ENCODE measurements around the gene DNAJC25. TPM values are rescaled to one million over a fixed set of nuclear protein-coding genes. Genes with fewer than 3 reads are reported as not detected.

Gene DNAJC25
- total and polyA plus RNA-seq, 3 donors from 2014 or later = 10.0 to 15.9 (median 15.7) TPM

- Histone ChIP-seq H3K4me1 (peaks cover 5% of the 10 kb centered on the region), H3K27ac (no peak overlapping the region), H3K9me3 (no peaks in the 10 kb centered on the region), H3K27me3 (no peaks in the 10 kb centered on the region), H3K4me3 (no peak overlapping the region), H3K36me3 (ENCODE audit: low read depth, missing control alignments) (no peaks in the 10 kb centered on the region)
- 82 to 95% methylated on average over 4 of the region's 4 CpGs for WGBS, 2 donors
- no peak for DNase-seq
- intact Hi-C loops (cut with DNase I; ENCODE audit: low total_unique reads) = no loop called here
- no peak for TF ChIP-seq POLR2A (IDR thresholded peaks at IDR 0.05)
- no peak for TF ChIP-seq CTCF (IDR thresholded peaks at IDR 0.05)
Observed at GRCh38 chr9:111648066-111648465, 16.9 kb downstream of the DNAJC25 start.

GRCh38 chr9:111649016-111649415 is 17.9 kb downstream of the DNAJC25 start:
- Histone ChIP-seq H3K9me3 (no peaks in the 10 kb centered on the region), H3K4me3 (no peak overlapping the region), H3K36me3 (ENCODE audit: low read depth, missing control alignments) (no peaks in the 10 kb centered on the region), H3K4me1 (peaks cover 5% of the 10 kb centered on the region), H3K27ac (no peak overlapping the region), H3K27me3 (no peaks in the 10 kb centered on the region)
- no peak for TF ChIP-seq POLR2A (IDR thresholded peaks at IDR 0.05)
- TF ChIP-seq CTCF (IDR thresholded peaks at IDR 0.05) = no peak
- intact Hi-C loops (cut with DNase I; ENCODE audit: low total_unique reads) = no loop called here
- 86 to 94% methylated on average over 4 of the region's 4 CpGs for WGBS, 2 donors
- no peak for DNase-seq

- intact Hi-C loops (cut with DNase I; ENCODE audit: low total_unique reads) = no loop called here
- Histone ChIP-seq H3K9me3 (no peaks in the 10 kb centered on the region), H3K4me1 (no peaks in the 10 kb centered on the region), H3K4me3 (no peak overlapping the region), H3K27ac (no peak overlapping the region), H3K36me3 (ENCODE audit: low read depth, missing control alignments) (no peaks in the 10 kb centered on the region), H3K27me3 (no peaks in the 10 kb centered on the region)
- TF ChIP-seq CTCF (IDR thresholded peaks at IDR 0.05) (no peak), POLR2A (IDR thresholded peaks at IDR 0.05) (no peak)
- WGBS, 2 donors = 84 to 89% methylated on average over 6 of the region's 6 CpGs
- no peak for DNase-seq
Observed at GRCh38 chr9:111657051-111657450, 25.9 kb downstream of the DNAJC25 start.

GRCh38 chr9:111658943-111659342 is 27.8 kb downstream of the DNAJC25 start:
- Histone ChIP-seq H3K36me3 (ENCODE audit: low read depth, missing control alignments) (no peaks in the 10 kb centered on the region), H3K4me1 (peaks cover 10% of the 10 kb centered on the region), H3K27me3 (no peaks in the 10 kb centered on the region), H3K27ac (no peak overlapping the region), H3K9me3 (no peaks in the 10 kb centered on the region), H3K4me3 (no peak overlapping the region)
- no peak for TF ChIP-seq CTCF (IDR thresholded peaks at IDR 0.05)
- TF ChIP-seq POLR2A (IDR thresholded peaks at IDR 0.05) = no peak
- 73 to 82% methylated on average over 8 of the region's 8 CpGs for WGBS, 2 donors
- no peak for DNase-seq
- intact Hi-C loops (cut with DNase I; ENCODE audit: low total_unique reads) = no loop called here

- DNase-seq = no peak
- Histone ChIP-seq H3K9me3 (no peaks in the 10 kb centered on the region), H3K27me3 (no peaks in the 10 kb centered on the region), H3K4me3 (no peak overlapping the region), H3K36me3 (ENCODE audit: low read depth, missing control alignments) (no peaks in the 10 kb centered on the region), H3K27ac (no peak overlapping the region), H3K4me1 (peaks cover 10% of the 10 kb centered on the region)
- TF ChIP-seq POLR2A (IDR thresholded peaks at IDR 0.05) = no peak
- intact Hi-C loops (cut with DNase I; ENCODE audit: low total_unique reads) = no loop called here
- 76 to 86% methylated on average over 3 of the region's 3 CpGs for WGBS, 2 donors
Observed at GRCh38 chr9:111659691-111660090, 28.6 kb downstream of the DNAJC25 start.
